ENCODE data around the gene CBX4. TPM values are rescaled to one million over a fixed set of nuclear protein-coding genes. Genes with fewer than 3 reads are reported as not detected.

Gene CBX4
- polyA plus RNA-seq, 1 donor = 10.0 TPM

DNA sequence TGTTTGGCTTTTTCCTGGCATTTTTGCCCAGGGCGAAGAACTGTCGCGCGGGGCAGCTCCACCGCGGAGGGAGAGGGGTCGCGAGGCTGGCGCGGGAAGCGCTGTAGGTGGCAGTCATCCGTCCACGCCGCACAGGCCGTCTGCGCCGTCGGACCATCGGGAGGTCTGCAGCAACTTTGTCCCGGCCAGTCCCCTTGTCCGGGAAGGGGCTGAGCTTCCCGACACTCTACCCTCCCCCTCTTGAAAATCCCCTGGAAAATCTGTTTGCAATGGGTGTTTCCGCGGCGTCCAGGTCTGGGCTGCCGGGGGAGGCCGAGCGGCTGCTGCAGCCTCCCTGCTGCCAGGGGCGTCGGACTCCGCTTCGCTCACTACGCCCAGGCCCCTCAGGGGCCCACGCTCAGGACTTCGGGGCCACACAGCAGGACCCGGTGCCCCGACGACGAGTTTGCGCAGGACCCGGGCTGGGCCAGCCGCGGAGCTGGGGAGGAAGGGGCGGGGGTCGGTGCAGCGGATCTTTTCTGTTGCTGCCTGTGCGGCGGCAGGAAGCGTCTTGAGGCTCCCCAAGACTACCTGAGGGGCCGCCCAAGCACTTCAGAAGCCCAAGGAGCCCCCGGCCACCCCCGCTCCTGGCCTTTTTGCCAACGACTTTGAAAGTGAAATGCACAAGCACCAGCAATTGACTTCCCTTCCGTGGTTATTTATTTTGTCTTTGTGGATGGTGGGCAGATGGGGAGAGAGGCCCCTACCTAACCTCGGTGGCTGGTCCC is 2.3 kb upstream of the CBX4 start:
- DNase-seq (ENCODE audit: low read depth) = no peak

DNA sequence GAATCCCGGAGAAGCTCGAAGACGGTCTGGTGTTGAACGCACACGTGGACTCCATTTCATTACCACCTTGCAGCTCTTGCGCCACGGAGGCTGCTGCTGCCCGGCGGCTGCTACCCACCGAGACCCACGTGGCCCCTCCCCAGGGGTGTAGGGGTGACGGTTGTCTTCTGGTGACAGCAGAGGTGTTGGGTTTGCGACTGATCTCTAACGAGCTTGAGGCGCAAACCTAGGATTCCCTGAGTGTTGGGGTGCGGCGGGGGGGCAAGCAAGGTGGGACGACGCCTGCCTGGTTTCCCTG is 1.7 kb upstream of the CBX4 start:
- DNase-seq (ENCODE audit: low read depth) = no peak

DNA sequence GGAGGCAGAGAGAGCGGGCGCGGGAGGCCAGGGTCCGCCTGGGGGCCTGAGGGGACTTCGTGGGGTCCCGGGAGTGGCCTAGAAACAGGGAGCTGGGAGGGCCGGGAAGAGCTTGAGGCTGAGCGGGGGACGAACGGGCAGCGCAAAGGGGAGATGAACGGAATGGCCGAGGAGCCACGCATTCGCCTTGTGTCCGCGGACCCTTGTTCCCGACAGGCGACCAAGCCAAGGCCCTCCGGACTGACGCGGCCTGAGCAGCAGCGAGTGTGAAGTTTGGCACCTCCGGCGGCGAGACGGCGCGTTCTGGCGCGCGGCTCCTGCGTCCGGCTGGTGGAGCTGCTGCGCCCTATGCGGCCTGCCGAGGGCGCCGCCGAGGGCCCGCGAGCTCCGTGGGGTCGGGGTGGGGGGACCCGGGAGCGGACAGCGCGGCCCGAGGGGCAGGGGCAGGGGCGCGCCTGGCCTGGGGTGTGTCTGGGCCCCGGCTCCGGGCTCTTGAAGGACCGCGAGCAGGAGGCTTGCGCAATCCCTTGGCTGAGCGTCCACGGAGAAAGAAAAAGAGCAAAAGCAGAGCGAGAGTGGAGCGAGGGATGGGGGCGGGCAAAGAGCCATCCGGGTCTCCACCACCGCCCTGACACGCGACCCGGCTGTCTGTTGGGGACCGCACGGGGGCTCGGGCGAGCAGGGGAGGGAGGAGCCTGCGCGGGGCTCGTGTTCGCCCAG is 1.2 kb upstream of the CBX4 start:
- DNase-seq (ENCODE audit: low read depth) = no peak

DNA sequence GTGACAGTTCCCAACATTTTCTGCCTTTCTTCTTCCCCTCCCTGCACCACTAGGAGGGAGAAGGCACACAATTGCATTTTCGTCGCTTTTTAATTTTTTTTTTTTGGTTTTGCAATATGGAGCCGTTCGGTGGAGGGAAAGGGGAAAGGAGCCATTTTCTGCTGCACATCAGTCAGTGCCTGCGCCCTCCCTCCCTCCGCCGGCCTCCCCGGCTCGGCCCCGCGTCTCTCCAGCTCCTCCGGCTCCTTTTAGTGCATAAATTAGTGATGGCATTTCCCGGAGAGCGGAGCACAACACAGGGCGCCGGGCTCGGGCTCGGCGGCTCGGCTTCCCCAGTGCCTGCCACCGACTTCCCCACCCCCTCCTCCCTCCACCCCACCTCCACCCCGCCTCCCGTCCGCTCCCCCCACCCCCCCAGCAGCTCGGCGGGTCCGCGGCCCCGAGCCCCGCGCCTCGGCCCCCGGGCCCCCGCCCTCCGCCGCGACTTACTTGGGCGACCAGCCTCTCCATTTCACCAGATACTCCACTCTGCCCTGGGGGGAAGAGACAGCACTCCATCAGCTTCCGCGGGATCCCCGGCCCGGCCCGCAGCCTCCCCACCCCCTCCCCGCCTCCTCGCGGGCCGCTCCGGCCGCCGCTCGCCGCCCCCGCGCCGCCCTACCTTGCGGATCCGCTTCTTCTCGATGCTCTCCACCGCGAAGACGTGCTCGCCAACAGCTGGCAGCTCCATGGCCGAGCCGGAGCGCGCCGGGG is 542 bp downstream of the CBX4 start:
- DNase-seq (ENCODE audit: low read depth) = no peak

DNA sequence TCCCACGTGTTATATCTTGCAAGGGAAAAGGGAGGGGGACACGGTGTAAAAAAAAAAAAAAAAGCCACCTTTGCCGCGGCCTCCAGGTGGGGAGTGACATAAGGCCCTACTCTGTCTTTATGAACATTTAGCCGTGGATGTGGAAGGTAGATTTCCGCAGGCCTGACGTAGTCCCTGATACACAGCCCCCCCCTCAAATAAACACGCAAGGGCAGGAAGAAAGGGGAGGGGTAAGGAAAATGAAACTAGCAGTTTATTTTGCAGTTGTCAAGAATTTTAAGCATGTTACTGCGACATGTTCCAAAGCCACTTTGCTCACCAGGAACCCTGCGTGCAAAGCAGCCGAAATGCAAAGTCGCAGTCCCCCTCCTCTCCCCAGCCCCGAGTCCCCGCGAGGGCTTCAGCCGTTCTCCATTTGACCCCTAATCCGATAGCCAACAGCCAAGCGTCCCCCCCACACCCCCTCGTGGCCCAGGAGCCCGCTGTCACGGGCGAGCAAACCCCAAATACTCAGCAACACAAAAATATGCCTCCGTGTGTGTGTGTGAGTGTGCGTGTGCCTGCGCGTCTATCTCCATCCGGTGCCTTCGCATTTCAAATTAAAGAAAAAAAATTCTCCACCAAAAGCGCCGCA is 1.2 kb downstream of the CBX4 start:
- no peak for DNase-seq (ENCODE audit: low read depth)

DNA sequence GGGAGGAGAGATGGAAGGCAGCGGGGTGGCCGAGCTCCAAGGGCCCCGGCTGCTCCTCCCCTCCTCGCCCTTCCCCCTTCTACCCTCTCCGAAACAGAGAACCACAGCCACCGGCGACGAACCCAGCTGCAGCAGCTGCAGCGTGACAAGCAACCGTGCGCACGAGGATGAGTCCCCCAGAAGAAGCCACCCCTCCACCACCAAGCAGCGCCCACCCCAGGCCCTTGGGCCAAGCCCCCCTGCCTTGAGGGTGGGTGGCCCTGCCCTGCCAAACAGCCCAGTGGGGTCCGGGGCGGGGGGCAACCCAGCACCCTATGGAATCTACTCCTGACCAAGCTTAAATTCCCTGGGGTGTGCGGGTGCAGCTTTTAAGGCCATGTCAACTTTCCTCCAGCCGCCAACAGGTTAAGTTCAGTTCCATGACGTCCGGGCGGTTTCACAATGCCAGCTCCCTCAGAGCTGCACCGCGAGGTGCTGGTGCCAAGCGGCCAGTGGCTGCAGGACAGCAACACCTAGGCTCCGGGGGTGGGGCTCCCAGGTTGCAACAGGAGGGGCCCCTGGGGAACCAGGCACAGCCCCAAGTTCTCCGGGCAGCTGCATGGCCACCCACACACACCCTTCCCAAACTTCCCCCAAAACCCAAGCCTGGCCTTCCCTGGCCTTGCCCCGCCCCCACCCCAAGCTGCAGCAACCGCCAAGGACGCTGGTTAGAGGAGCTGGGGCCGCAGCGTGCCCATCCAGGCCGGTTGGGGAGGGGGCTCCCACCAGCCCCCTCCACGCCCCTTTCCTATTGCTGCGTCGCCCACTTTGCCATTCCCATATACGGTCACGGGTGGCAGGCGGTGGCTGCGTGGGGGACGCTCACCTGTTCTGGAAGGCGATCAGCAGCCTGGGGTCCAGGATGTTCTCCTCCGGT is 2.0 kb downstream of the CBX4 start:
- no peak for DNase-seq (ENCODE audit: low read depth)

DNA sequence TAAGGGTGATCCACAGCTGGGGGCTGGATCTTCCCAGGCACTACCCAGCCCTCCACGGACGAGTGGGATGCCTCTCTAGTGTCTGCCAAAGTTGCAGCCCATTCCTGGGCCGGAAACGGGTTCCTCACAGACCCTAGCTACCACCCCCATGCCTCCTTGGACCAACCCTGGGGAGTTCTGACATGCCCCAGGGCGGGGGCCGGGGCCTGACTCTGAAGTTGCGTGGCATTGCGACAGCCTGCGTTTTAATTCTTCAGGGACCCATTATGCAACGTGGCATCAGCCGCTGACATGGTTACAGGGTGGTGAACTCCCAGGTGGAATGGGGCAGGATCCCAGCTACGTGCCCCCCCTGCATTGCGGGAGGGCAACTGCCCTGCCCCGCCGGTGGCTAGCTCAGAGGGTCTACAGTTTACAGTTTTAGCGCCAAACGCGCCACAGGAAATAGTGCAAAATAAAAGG is 2.7 kb downstream of the CBX4 start:
- DNase-seq (ENCODE audit: low read depth) = no peak

DNA sequence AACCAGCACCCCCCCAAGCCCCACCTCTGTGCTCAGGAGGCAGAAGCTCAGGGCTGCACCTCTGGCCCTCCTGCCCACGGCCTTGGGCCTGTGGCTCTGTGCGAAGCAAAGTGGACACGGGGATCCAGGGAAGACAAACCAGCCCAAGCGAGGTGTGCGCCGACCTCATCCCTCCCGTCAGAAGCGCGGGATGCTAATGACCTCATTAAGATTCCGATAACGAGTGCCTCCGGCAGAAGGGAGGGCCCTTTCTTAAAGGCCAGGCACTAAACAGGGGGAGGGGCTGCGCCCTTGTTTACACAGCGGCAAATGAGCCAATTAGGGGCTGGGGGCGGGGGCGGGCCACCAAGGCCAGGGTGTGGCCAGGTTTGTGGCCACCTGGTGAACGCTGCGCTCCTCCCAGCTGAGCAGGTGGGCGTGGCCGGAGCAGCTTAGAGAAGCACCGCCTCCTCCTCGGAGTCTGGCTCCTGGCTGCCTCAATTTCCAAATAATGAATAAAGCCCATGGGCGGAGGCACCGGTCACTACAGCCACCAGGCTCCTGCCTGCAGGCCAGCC is 3.2 kb downstream of the CBX4 start:
- no peak for DNase-seq (ENCODE audit: low read depth)

DNA sequence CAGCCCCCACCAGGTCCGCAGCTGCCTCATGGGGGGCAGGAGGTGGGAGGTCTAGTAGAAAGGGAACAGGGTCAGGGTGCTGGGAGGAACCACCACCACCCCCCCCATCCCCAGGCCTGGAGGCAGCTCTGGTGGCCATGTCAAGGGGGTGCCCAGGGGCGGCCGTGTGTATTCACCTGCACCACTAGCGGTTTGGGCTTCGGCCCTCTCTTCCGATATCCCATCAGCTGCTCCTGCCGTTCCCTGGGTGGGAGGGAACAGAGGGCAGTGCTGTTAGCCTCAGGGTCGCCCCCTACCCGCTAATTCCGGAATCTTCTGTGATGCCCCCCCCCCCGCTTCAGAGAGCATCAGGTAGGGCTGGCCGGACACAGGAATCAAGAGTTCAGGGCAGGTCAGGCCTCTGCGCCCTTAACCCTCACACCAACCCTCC is 3.8 kb downstream of the CBX4 start:
- no peak for DNase-seq (ENCODE audit: low read depth)

DNA sequence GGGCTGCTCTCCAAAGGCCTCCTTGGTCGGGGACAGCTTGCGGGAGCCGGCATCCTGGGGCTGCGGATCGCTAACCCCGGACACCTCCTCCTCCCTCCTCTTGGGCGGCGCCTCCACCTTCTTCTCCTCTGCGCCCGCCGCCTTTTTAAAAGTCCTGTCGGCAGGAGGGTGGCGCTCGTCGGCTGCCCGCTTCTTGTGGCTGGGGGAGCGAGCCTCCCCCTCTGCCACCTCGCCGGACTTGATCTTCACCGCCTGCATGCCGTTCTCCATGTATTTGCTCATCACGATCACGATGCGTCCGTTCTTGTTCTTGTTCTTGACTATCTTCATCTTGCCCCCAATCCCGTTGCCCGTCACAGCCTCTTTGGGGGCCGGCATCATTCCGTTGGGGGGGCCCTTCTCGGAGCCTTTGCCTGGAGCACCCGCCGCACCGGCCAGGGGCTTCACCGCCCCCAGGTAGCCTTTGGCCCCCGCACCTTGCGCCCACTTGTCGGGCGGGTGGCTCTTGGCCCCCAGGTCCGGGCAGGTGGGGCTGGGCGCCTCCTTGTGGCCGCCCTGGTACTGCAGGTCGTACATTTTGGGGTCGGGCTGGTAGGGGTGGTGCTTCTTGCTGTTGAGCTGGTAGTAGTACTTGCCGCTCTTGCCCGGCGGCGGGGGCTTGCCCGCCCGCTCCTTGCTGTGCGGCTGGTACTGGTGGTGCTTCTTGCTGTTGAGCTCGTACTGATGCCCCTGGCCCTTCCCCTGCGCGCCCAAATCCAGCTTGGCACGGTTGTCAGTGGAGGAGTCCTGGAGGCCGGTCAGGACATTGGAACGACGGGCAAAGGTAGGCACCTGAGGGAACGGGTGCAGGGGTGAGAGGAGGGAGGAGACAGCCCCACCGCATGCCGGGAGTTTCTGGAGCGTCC is 4.4 kb downstream of the CBX4 start:
- DNase-seq (ENCODE audit: low read depth) = no peak

DNA sequence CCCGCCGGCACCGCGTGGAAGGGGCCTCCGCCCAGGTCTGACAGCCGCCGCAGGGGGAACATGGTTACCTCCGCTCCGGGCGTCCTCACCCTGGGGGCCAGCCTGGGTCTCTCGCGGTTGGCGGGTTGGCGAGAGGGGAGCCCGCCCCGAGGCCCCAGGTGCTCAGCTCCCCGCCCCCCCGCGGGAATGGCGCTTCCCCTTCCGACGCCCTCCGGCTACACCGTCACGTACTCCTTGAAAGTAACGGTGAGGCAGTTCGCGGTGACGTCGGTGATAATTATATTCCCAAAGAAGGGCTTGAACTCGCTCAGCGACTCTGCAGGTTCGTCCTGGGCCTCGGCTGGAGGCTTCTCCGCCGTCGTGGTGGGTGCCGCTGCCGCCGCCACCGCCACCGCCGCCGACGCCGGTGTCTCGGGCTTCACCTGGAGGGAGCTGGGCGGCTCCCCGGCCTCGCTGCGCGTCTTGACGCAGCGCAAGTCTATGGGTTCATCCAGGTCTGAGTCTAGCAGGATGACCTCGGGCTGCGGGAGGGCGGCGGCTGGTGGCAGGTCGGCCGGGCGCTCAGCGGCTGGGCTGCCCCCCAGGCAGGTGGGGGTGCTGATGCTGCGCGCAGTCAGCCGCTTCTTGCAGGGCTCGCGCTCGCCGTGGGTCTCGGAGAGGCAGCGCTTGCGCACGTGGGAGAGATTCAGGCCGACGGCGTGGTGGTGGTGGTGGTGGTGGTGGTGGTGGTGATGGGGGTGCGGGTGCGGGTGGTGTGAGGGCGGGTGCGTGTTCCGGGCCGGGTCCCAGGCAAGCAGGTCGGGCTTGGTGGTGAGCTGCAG is 5.3 kb downstream of the CBX4 start:
- DNase-seq (ENCODE audit: low read depth) = no peak

DNA sequence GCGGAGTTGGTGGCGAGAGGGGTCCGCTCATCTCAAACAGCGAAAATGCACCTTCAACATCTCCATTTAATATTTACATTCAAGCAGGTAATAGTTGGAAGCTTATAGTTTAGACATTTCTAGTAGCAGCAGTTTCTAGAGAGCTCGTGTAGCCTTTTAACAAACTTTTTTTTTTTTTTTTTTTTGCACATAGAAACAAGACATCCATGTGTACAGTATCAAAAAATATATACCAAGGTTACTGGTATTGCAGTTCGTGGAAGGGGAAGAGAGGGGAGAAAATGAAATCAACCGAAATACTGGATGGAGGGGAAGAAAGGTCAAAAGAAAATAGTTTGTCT is 6.2 kb downstream of the CBX4 start:
- no peak for DNase-seq (ENCODE audit: low read depth)

DNA sequence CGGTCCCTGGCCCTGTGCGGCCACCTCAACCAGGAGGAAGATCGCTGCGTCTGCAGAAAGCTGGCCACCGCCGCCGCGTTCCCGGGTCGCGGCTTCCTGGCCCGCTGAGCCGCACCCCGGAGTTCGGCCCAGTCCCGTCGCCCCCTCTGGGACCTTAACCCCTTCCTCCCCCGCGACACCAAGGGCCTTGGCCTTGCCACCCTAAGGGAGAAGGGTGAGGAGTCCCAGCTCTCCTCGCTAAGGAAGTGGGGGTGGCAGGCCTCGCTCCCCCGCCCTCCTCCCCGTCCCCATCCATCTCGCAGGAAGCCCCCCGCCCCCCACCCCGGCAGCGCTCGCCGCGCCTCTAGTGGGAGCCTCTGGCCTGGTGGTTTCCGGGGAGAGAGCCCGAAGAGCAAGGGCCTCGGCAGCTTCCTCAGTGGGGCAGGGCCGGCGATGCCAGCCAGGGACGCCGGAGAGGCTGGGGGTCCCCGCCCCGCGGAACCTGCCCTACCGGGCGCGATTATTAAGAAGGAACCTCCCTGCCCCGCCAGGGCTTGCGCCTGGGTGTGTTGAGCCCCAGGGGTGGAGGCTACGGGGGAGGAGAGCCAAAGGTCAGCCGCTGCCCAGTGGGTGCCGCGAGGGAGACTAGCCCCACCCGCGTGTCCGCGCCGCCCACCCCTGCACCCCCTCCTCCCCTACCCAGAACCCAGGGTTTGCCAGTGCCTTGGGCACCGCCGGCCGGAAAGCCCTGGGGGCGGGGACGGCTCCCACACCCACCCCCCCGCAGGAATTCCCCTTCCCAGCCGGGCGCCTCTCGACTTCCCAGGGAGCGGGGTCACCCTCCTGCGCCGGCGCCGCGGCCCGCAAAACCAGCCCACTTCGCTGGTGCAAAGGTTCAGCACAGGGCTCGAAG is 6.8 kb downstream of the CBX4 start:
- DNase-seq (ENCODE audit: low read depth) = no peak

DNA sequence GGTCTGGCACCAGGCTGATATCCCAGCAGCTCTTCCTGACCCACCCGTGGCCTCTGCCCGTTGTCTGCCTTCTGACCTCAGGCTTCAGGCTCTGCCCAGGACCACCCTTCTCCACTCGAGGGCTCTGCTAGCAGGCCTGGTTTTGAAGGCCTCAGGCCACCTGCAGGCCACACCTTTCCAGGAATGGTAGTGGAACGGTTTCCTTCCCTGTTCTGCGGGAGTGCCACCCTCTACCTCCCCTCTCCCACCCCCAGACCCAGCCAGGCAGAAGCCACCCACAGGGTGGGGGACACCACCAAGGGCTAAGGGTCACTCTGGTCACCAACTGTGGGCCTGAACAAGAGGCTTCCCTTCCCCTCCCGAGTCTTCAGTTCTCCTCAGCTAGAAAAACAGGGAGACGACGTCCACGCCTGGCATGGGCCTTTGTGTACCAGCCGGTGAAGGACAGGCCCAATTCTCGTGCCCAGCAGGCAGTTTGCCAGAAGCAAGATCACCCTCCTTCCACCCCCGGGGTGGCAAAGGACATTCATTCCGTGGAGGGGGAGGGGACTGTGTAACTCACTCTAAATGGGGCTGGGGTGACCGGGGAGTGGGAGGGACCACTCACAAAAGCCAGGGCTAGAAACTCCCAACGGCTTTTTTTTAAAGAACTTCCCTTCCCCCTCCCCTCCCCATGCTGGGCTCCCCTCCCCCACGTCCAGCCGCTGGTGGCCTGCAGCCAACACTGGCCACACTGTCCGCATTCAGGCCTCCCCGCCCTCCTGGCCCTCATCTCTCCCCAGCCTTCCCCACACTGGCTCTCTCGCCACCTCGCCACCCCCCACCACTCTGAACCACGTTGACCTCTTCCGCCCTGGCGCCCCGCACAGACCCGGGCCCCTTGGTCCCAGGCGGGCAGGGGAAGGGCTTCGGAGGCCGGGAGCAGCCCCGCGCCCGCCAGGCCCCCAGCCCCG is 7.7 kb downstream of the CBX4 start:
- DNase-seq (ENCODE audit: low read depth) = no peak

DNA sequence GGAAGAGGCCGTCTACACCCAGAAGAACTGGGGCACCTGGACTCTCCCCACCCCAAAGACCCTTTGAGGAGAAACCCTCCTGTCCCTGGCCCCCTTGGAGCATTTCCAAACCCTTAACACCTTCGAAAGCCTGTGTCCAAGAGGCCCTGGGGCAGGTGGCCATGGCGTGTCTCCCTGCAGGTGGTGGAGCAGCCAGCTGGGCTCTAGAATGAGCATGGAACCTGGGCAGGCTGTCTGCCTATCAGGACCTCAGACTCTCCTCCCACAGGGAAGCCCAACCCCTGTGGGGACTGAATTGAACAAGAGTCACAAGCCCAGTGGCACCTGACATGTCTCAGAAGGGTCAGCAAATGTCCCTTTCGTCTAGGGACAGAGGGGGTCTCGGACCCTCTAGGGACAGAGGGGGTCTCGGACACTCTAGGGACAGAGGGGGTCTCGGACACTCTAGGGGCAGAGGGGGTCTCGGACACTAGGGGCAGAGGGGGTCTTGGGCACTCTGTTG is 8.4 kb downstream of the CBX4 start:
- DNase-seq (ENCODE audit: low read depth) = no peak

DNA sequence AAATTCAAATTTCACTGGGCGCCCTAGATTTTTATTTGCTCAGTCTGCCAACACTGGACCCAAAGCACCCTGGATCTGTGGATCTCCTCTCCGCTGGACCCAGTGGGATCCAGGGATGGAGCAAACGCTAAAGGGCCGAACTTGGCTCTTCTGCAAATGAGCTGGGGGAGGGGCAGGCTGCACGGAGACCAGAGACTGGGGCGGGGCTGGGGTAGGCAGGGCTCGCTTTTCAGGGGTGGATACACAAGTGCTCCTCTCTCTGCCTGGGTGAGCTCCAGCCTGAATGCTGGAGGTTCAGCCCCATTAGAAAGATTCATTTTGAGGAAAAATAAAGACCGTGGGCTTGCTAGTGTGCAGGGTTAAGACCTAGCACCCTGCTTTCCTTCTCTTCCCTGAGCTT is 8.9 kb downstream of the CBX4 start:
- no peak for DNase-seq (ENCODE audit: low read depth)

DNA sequence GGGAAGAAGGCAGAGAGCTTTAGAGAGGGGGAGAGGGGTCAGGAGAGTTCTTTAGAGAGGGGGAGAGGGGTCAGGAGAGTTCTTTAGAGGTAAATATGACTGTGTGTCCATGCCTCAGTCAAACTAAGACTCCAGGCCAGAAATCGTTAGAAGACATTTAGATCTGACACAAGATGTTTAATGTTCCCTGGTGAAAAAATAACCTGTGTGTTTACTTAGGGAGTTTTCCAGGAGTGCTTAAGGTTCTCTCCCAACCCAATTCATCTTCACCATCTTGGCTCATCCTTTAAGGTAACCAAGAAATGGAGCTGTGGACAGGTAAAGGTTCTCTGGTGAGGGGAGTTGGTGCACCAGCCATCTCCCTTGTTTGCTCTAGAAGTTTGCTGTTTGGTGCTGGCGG is 9.8 kb downstream of the CBX4 start:
- DNase-seq (ENCODE audit: low read depth) = no peak
